KG1 (cell line): ENCODE measurements around the gene CFAP45.

ENCODE experiments used
- DNase-seq: peaks from one replicate; lab custom pipeline; 2025; lab: John Stamatoyannopoulos, UW

CFAP45 gene

GRCh38 chr1:159825564-159825963 is 74.4 kb downstream of the CFAP45 start:
- DNase-seq, result no peak

GRCh38 chr1:159823406-159823805 is 76.6 kb downstream of the CFAP45 start:
- no peak for DNase-seq
